Uterus (tissue), 2 donors: ENCODE data around the gene CDKL1.

Experiments
- POLR2A ChIP-seq, 2 donors: fragments of 450-650 bp; IDR thresholded peaks; one replicate each; pipeline ENCODE4 v1.6.1; 2016; ENCODE audit warnings: antibody characterized with exemption in 2 of 2, mild to moderate bottlenecking in 1 of 2, moderate library complexity in 1 of 2
- TF ChIP-seq, protein P1 (sequence below), 4 experiments: fragments of 200-600 bp in 2 of 4; fragments of 450-650 bp in 2 of 4; sonication (generic) in 2 of 4; IDR thresholded peaks; one replicate each; pipeline ENCODE4 v1.5.1; 2016 to 2019; ENCODE audit warnings: antibody characterized with exemption in 4 of 4, mild to moderate bottlenecking in 2 of 4, moderate library complexity in 1 of 4

DNA sequence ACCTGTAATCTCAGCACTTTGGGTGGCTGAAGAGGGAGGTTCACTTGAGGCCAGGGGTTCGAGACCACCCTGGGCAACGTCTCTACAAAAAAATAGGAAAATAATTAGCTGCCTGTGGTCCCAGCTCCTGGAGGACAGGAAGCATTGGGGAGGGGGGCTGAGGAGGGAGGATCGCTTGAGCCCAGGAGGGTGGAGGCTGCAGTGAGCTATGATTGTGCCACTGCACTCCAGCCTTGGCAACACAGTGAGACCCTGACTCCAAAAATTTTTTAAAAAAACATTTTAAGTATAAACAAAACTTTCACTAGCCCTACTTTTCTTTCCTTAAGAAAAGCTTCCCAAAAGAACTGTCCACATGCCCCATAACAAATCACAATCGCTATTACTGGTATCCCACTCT lies 86.2 kb downstream of the CDKL1 start:
- TF ChIP-seq, protein P1, sequence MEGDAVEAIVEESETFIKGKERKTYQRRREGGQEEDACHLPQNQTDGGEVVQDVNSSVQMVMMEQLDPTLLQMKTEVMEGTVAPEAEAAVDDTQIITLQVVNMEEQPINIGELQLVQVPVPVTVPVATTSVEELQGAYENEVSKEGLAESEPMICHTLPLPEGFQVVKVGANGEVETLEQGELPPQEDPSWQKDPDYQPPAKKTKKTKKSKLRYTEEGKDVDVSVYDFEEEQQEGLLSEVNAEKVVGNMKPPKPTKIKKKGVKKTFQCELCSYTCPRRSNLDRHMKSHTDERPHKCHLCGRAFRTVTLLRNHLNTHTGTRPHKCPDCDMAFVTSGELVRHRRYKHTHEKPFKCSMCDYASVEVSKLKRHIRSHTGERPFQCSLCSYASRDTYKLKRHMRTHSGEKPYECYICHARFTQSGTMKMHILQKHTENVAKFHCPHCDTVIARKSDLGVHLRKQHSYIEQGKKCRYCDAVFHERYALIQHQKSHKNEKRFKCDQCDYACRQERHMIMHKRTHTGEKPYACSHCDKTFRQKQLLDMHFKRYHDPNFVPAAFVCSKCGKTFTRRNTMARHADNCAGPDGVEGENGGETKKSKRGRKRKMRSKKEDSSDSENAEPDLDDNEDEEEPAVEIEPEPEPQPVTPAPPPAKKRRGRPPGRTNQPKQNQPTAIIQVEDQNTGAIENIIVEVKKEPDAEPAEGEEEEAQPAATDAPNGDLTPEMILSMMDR (IDR thresholded peaks at IDR 0.05): no peak
- TF ChIP-seq POLR2A (IDR thresholded peaks at IDR 0.05): no peak
